Measurements from ENCODE around the gene CDKN2D.
"Not testable (repeated sequence)": the region's sequence is repeated elsewhere in the genome, so short reads cannot be mapped to it uniquely, and the experiment has no call there.

The CDKN2D gene

GRCh38 chr19:10580979-10581631 lies 12.3 kb upstream of the CDKN2D start:
- peak; percentile 87 for DNase-seq (ENCODE audit: low read depth, low spot score)

GRCh38 chr19:10577951-10578350 lies 9.2 kb upstream of the CDKN2D start:
- no peak for DNase-seq (ENCODE audit: low read depth, low spot score)

GRCh38 chr19:10575011-10575716 lies 6.4 kb upstream of the CDKN2D start:
- DNase-seq (ENCODE audit: low read depth, low spot score) = no peak

- no peak for DNase-seq (ENCODE audit: low read depth, low spot score)
Observed at GRCh38 chr19:10574462-10574861, 5.7 kb upstream of the CDKN2D start.

- DNase-seq (ENCODE audit: low read depth, low spot score) = not testable (repeated sequence)
Observed at GRCh38 chr19:10573793-10574192, 5.0 kb upstream of the CDKN2D start.

GRCh38 chr19:10568062-10568825 lies 535 bp downstream of the CDKN2D start:
- no peak for DNase-seq (ENCODE audit: low read depth, low spot score)

GRCh38 chr19:10567656-10568055 lies 1.1 kb downstream of the CDKN2D start:
- DNase-seq (ENCODE audit: low read depth, low spot score) = no peak

- DNase-seq (ENCODE audit: low read depth, low spot score) = no peak
Observed at GRCh38 chr19:10566658-10567410, 1.9 kb downstream of the CDKN2D start.

GRCh38 chr19:10566408-10566657 lies 2.4 kb downstream of the CDKN2D start:
- no peak for DNase-seq (ENCODE audit: low read depth, low spot score)

- peak; percentile 67 for DNase-seq (ENCODE audit: low read depth, low spot score)
Observed at GRCh38 chr19:10565567-10566407, 3.0 kb downstream of the CDKN2D start, which contains the start of gene KRI1. Gene KRI1 (minus strand): TSS chr19:10566010. CDS start chr19:10565999, 11 bp downstream.

GRCh38 chr19:10565028-10565566 lies 3.7 kb downstream of the CDKN2D start:
- no peak for DNase-seq (ENCODE audit: low read depth, low spot score)

- DNase-seq (ENCODE audit: low read depth, low spot score) = no peak
Observed at GRCh38 chr19:10562609-10563008, 6.2 kb downstream of the CDKN2D start.

GRCh38 chr19:10560154-10560553 lies 8.6 kb downstream of the CDKN2D start:
- no peak for DNase-seq (ENCODE audit: low read depth, low spot score)

GRCh38 chr19:10557603-10558197 lies 11.1 kb downstream of the CDKN2D start:
- no peak for DNase-seq (ENCODE audit: low read depth, low spot score)

GRCh38 chr19:10555610-10555973 lies 13.2 kb downstream of the CDKN2D start:
- no peak for DNase-seq (ENCODE audit: low read depth, low spot score)

- no peak for DNase-seq (ENCODE audit: low read depth, low spot score)
Observed at GRCh38 chr19:10554760-10555609, 13.8 kb downstream of the CDKN2D start.

- DNase-seq (ENCODE audit: low read depth, low spot score) = no peak
Observed at GRCh38 chr19:10553943-10554381, 14.8 kb downstream of the CDKN2D start.

GRCh38 chr19:10553087-10553667 lies 15.6 kb downstream of the CDKN2D start:
- no peak for DNase-seq (ENCODE audit: low read depth, low spot score)

GRCh38 chr19:10552510-10553053 lies 16.2 kb downstream of the CDKN2D start:
- DNase-seq (ENCODE audit: low read depth, low spot score) = no peak
